Measurements from ENCODE around the gene ZNF280D. TPM values are rescaled to one million over a fixed set of nuclear protein-coding genes. Genes with fewer than 3 reads are reported as not detected.

ZNF280D gene, protein sequence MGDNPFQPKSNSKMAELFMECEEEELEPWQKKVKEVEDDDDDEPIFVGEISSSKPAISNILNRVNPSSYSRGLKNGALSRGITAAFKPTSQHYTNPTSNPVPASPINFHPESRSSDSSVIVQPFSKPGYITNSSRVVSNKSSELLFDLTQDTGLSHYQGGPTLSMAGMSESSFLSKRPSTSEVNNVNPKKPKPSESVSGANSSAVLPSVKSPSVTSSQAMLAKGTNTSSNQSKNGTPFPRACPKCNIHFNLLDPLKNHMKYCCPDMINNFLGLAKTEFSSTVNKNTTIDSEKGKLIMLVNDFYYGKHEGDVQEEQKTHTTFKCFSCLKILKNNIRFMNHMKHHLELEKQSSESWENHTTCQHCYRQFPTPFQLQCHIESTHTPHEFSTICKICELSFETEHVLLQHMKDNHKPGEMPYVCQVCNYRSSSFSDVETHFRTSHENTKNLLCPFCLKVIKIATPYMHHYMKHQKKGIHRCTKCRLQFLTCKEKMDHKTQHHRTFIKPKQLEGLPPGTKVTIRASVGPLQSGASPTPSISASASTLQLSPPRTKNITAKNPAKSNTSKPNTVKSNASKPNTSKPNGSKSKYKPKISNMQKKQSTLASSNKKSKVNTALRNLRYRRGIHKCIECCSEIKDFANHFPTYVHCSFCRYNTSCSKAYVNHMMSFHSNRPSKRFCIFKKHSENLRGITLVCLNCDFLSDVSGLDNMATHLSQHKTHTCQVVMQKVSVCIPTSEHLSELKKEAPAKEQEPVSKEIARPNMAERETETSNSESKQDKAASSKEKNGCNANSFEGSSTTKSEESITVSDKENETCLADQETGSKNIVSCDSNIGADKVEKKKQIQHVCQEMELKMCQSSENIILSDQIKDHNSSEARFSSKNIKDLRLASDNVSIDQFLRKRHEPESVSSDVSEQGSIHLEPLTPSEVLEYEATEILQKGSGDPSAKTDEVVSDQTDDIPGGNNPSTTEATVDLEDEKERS
- 10.9 and 11.6 TPM in 2 replicates for total RNA-seq

DNA sequence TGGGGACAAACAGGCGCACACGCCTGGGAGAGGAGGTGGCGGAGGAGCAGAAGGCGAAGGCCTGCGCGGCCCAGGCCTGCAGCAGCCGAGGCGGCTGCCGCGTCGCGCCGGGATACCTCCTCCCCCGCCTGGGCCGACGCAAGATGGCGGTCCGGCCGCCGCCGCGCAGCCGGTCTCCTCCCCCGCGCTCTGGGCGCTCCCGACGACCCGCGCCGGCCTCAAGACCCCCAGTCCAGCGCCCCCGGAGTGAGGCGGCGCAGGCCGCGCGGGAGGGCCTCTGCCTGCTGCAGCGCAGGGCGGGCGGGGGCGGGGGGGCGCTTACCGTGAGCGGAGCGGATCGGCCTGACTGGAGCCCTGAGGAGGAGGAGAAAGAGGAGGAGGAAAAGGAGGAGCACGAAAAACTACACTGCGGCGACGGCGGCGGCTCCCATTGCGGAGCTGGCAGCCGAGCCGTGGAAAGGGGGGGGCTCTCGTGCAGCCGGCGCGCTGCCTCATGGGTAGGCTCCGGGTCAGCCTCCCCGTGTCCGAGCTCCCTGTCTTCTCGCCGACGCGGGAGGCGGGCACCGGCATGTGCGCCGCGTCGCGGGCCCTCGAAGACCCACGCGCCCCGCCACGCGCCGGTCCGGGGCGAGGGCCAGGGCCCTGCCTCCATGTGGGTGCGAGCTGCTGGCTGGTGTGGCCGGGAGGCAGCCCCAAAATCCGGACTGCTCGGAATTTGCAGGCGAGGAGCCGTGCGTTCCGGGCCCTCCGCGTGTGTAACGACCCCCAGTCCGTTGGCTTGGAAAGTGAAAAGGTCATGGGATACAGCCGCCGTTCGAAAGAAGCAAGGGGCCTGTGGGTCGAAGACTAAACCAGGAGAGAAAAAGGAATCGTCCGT, at the start of gene ZNF280D:
Gene ZNF280D, minus strand, starts transcription at position 374 of the 877 bp plus-strand sequence. CDS start 26,400 bp downstream, outside the sequence.

Other genes starting within 250 kb of the ZNF280D start
- gene TCF12, start 185.1 kb upstream of the ZNF280D start, total RNA-seq: 39.5 and 43.4 TPM in 2 replicates

All from bronchus fibroblast of lung (primary cell).